HCT116 (cell line): ENCODE data around the gene TUBA3D. TPM values are rescaled to one million over a fixed set of nuclear protein-coding genes. Genes with fewer than 3 reads are reported as not detected.
A peak's percentile ranks its signal among the peaks of the same experiment; 100 is the strongest.
"Not testable (repeated sequence)": the region's sequence is repeated elsewhere in the genome, so short reads cannot be mapped to it uniquely, and the experiment has no call there.

ENCODE experiments used
- ATAC-seq: fragments of 200-7000 bp; cut with Tn5 transposase; 2 replicates; pipeline ENCODE4 v1.9.1; 2020; ENCODE audit warnings: mild to moderate bottlenecking, moderate library complexity
- BruUV-seq: library from RNA; stranded (reverse); fragments of 400-500 nt; replicated peaks from 2 replicates; lab custom pipeline; 2021; lab: Mats Ljungman, UMichigan
- CTCF ChIA-PET: fragments of 300-600 bp; sonication (Branson Sonifier 250); formaldehyde crosslinking; loops from one replicate; lab custom pipeline; 2021; ENCODE audit warnings: antibody characterized with exemption; lab: Charles Lee
- POLR2A ChIA-PET: fragments of 300-600, 350-600 bp; sonication (Branson Sonifier 250); formaldehyde crosslinking; loops from one replicate; lab custom pipeline; 2021; ENCODE audit warnings: antibody characterized with exemption; lab: Charles Lee
- RAD21 ChIA-PET, 2 experiments: fragments of 300-600 bp; sonication (Branson Sonifier 250); formaldehyde crosslinking; loops; one replicate each; lab custom pipeline; 2023; ENCODE audit warnings: low total read pairs in 2 of 2; ENCODE audit not compliant: uncharacterized antibody in 2 of 2, unreplicated experiment in 2 of 2, low non-redundant PET in 1 of 2; lab: Charles Lee
- DNase-seq: peaks from one replicate; pipeline ENCODE4 v3.0.0-alpha.2; 2010; ENCODE audit warnings: low read depth, low spot score
- H2AFZ ChIP-seq: fragments of 200-600 bp; shearing (Covaris generic), sonication (generic); 2 replicates; pipeline ENCODE4 v1.6.1; 2017; ENCODE audit warnings: low read depth, mixed run types, mixed read lengths, antibody characterized with exemption, low read length; ENCODE audit not compliant: poor library complexity, severe bottlenecking
- H3K27ac ChIP-seq: 2 replicates; pipeline ENCODE4 v1.5.1; 2012; ENCODE audit warnings: low read depth, low read length
- H3K27me3 ChIP-seq: fragments of 200-600 bp; sonication (generic); 2 replicates; pipeline ENCODE4 v1.6.1; 2016; ENCODE audit warnings: mixed run types, low read length, mixed read lengths; ENCODE audit not compliant: insufficient read depth
- H3K36me3 ChIP-seq, 2 experiments: fragments of 200-500 bp in 1 of 2; fragments of 200-600 bp in 1 of 2; sonication (Bioruptor generic) in 1 of 2; sonication (generic) in 1 of 2; 2 replicates each; pipeline versions ENCODE4 v1.5.1 to v1.6.1; 2014 to 2016; ENCODE audit warnings: low read length in 2 of 2, inconsistent platforms in 1 of 2, mixed read lengths in 1 of 2, mixed run types in 1 of 2; ENCODE audit not compliant: insufficient read depth in 2 of 2, control insufficient read depth in 1 of 2
- H3K4me1 ChIP-seq, 2 experiments: fragments of 200-600 bp in 1 of 2; sonication (generic) in 1 of 2; 2 replicates each; pipeline versions ENCODE4 v1.5.1 to v1.6.1; 2012 to 2017; ENCODE audit warnings: low read length in 2 of 2, inconsistent platforms in 1 of 2, mild to moderate bottlenecking in 1 of 2, mixed read lengths in 1 of 2, mixed run types in 1 of 2, moderate library complexity in 1 of 2; ENCODE audit not compliant: insufficient read depth in 2 of 2, control insufficient read depth in 1 of 2
- H3K4me2 ChIP-seq: fragments of 200-600 bp; sonication (generic); 2 replicates; pipeline ENCODE4 v1.6.1; 2017; ENCODE audit warnings: mixed run types, low read length, mixed read lengths
- H3K4me3 ChIP-seq, 2 experiments: fragments of 200-600 bp in 1 of 2; sonication (generic) in 1 of 2; replicated peaks in 1 of 2; 2 replicates each; pipeline ENCODE4 v1.5.1; 2011 to 2016; ENCODE audit warnings: low read length in 2 of 2, control low read depth in 1 of 2, low read depth in 1 of 2, mild to moderate bottlenecking in 1 of 2, mixed read lengths in 1 of 2, mixed run types in 1 of 2
- H3K79me2 ChIP-seq: fragments of 200-600 bp; sonication (generic); 2 replicates; pipeline ENCODE4 v1.6.1; 2017; ENCODE audit warnings: mild to moderate bottlenecking, mixed run types, low read length, moderate library complexity, mixed read lengths; ENCODE audit not compliant: insufficient read depth
- H3K9ac ChIP-seq: fragments of 200-600 bp; sonication (generic); 2 replicates; pipeline ENCODE4 v1.6.1; 2016; ENCODE audit warnings: low read length, mixed read lengths
- H3K9me2 ChIP-seq: fragments of 200-600 bp; sonication (generic), shearing (Covaris generic); 2 replicates; pipeline ENCODE4 v1.6.1; 2017; ENCODE audit warnings: mixed run types, mild to moderate bottlenecking, moderate library complexity; ENCODE audit not compliant: insufficient read depth
- H3K9me3 ChIP-seq, 2 experiments: fragments of 200-500 bp in 1 of 2; fragments of 200-600 bp in 1 of 2; sonication (Bioruptor generic) in 1 of 2; sonication (generic) in 1 of 2; 2 replicates each; pipeline ENCODE4 v1.6.1; 2014 to 2017; ENCODE audit warnings: low read length in 2 of 2, mixed read lengths in 2 of 2, inconsistent platforms in 1 of 2, low read depth in 1 of 2, mild to moderate bottlenecking in 1 of 2, mixed run types in 1 of 2, moderate library complexity in 1 of 2; ENCODE audit not compliant: control insufficient read depth in 1 of 2, insufficient read depth in 1 of 2
- H4K20me1 ChIP-seq: fragments of 200-600 bp; sonication (generic), shearing (Covaris generic); 2 replicates; pipeline ENCODE4 v1.6.1; 2017; ENCODE audit warnings: mixed run types, mild to moderate bottlenecking, moderate library complexity; ENCODE audit not compliant: insufficient read depth
- RAD21 ChIP-seq: IDR thresholded peaks from 2 replicates; pipeline ENCODE4 v1.6.1; 2012; ENCODE audit warnings: low read depth, mild to moderate bottlenecking
- intact Hi-C: fragments of 100-400 bp; cut with micrococcal nuclease; formaldehyde crosslinking; loops from 2 replicates; pipeline ENCODE4 v1.10.0; 2022
- microRNA-seq: library from miRNA; unstranded; fragments of <30 nt; microRNA quantifications from one replicate; pipeline ENCODE4, GENCODE V29; 2016; ENCODE audit warnings: borderline number of aligned reads
- total RNA-seq: library from RNA; stranded (reverse); gene quantifications from one replicate; pipeline ENCODE4 v1.2.1, GENCODE V29; 2021; ENCODE audit not compliant: unreplicated experiment
- TF ChIP-seq, protein P1 (sequence below), 3 experiments: fragments of 200-600 bp in 1 of 3; sonication (generic) in 1 of 3; IDR thresholded peaks in 2 of 3; conservative IDR thresholded peaks in 1 of 3; 2 replicates each; pipeline ENCODE4 v1.5.1; 2012 to 2017; ENCODE audit warnings: low read depth in 2 of 3, low read length in 2 of 3, antibody characterized with exemption in 1 of 3, borderline replicate concordance in 1 of 3, control low read depth in 1 of 3, mild to moderate bottlenecking in 1 of 3, mixed read lengths in 1 of 3, mixed run types in 1 of 3, moderate library complexity in 1 of 3; ENCODE audit not compliant: insufficient read depth in 1 of 3

TUBA3D gene
- total RNA-seq, 1 experiment from 2014 or later, result not detected

- H3K36me3 ChIP-seq, ATAC-seq, H2AFZ ChIP-seq, H3K4me2 ChIP-seq, H3K9me3 ChIP-seq, H3K27me3 ChIP-seq, H3K4me1 ChIP-seq, BruUV-seq, H3K79me2 ChIP-seq, DNase-seq, RAD21 ChIA-PET, intact Hi-C loops, H3K9ac ChIP-seq, H3K9me2 ChIP-seq, POLR2A ChIA-PET, CTCF ChIA-PET, H4K20me1 ChIP-seq, H3K4me3 ChIP-seq, H3K27ac ChIP-seq: not testable (repeated sequence)
- TF ChIP-seq RAD21, result 0 out of 2 replicates have a peak, but pooled peaks have one; percentile 14
- TF ChIP-seq, protein P1, sequence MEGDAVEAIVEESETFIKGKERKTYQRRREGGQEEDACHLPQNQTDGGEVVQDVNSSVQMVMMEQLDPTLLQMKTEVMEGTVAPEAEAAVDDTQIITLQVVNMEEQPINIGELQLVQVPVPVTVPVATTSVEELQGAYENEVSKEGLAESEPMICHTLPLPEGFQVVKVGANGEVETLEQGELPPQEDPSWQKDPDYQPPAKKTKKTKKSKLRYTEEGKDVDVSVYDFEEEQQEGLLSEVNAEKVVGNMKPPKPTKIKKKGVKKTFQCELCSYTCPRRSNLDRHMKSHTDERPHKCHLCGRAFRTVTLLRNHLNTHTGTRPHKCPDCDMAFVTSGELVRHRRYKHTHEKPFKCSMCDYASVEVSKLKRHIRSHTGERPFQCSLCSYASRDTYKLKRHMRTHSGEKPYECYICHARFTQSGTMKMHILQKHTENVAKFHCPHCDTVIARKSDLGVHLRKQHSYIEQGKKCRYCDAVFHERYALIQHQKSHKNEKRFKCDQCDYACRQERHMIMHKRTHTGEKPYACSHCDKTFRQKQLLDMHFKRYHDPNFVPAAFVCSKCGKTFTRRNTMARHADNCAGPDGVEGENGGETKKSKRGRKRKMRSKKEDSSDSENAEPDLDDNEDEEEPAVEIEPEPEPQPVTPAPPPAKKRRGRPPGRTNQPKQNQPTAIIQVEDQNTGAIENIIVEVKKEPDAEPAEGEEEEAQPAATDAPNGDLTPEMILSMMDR (IDR thresholded peaks at IDR 0.05 in 2 of 3, conservative IDR thresholded peaks at IDR 0.05 in 1 of 3; ENCODE audit: borderline replicate concordance in 1 of 3, insufficient read depth in 1 of 3, low read depth in 2 of 3, low read length in 2 of 3), result 0 out of 6 replicates have a peak, but pooled peaks of 2 of the 3 experiments have one; percentile 4 to 7
Measured at GRCh38 chr2:131530626-131531344, 54.9 kb downstream of the TUBA3D start.

GRCh38 chr2:131531547-131532185, 55.7 kb downstream of the TUBA3D start:
- H3K9ac ChIP-seq, POLR2A ChIA-PET, H3K27ac ChIP-seq, DNase-seq, BruUV-seq, H4K20me1 ChIP-seq, ATAC-seq, H3K9me3 ChIP-seq, H2AFZ ChIP-seq, H3K79me2 ChIP-seq, H3K4me3 ChIP-seq, CTCF ChIA-PET, H3K9me2 ChIP-seq, intact Hi-C loops, H3K4me2 ChIP-seq, RAD21 ChIA-PET, H3K4me1 ChIP-seq, H3K36me3 ChIP-seq, H3K27me3 ChIP-seq: not testable (repeated sequence)

Small RNA genes lying within 50 kb of the gene (microRNA-seq; reads per million reads assigned to microRNA genes)
- not detected for gene MIR4784

Other genes starting within 250 kb of the TUBA3D start
- 0.17 TPM for gene RAB6D, start 112.0 kb upstream of the TUBA3D start, total RNA-seq
- 203 TPM for gene MZT2A, start 16.3 kb downstream of the TUBA3D start, total RNA-seq
- 13.6 TPM for gene CCDC74A, start 51.8 kb downstream of the TUBA3D start, total RNA-seq